Loucy (cell line): ENCODE data around the gene LONRF3.

Experiments
- CTCF ChIP-seq: fragments of 200-600 bp; sonication (generic); conservative IDR thresholded peaks from 2 replicates; pipeline ENCODE4 v1.5.1; 2014; ENCODE audit warnings: mild to moderate bottlenecking, antibody characterized with exemption, low read length
- EZH2phosphoT487 ChIP-seq: fragments of 200-600 bp; IDR thresholded peaks from 2 replicates; pipeline ENCODE4 v1.6.1; 2018; ENCODE audit warnings: antibody characterized with exemption, mild to moderate bottlenecking, moderate library complexity, borderline replicate concordance

- no peak for TF ChIP-seq CTCF
- no peak for TF ChIP-seq EZH2phosphoT487
Observed at GRCh38 chrX:118964252-118964651, 10.2 kb upstream of the LONRF3 start.
